Activated CD4-positive, CD25-positive, alpha-beta regulatory T cell treated with anti-CD3 and anti-CD28 coated beads, Interleukin-2, amount 50 U/mL, for 24 hours (primary cell): ENCODE measurements around the gene CST4.
"Not testable (repeated sequence)": the region's sequence is repeated elsewhere in the genome, so short reads cannot be mapped to it uniquely, and the experiment has no call there.

ENCODE experiments used
- ATAC-seq, 2 donors: fragments of 150-1000 bp; cut with Tn5 transposase; one replicate each; pipeline ENCODE4 v1.10.0; 2021; ENCODE audit warnings: mild to moderate bottlenecking in 1 of 2, moderate library complexity in 1 of 2

CST4 gene

GRCh38 chr20:23688684-23689398 is at the start of gene CST4:
Gene CST4, minus strand, starts transcription at chr20:23689038. Its CDS starts 69 bp downstream, at chr20:23688969.
- not testable (repeated sequence) for ATAC-seq

GRCh38 chr20:23735391-23735790 is 46.6 kb upstream of the CST4 start:
- not testable (repeated sequence) for ATAC-seq

GRCh38 chr20:23734949-23735348 is 46.1 kb upstream of the CST4 start:
- ATAC-seq: not testable (repeated sequence)

GRCh38 chr20:23734440-23734839 is 45.6 kb upstream of the CST4 start:
- not testable (repeated sequence) for ATAC-seq

GRCh38 chr20:23727016-23727415 is 38.2 kb upstream of the CST4 start:
- ATAC-seq: no peak

GRCh38 chr20:23725102-23725501 is 36.3 kb upstream of the CST4 start:
- ATAC-seq: no peak

- ATAC-seq: not testable (repeated sequence)
Observed at GRCh38 chr20:23723659-23724307, 34.9 kb upstream of the CST4 start.

- ATAC-seq: not testable (repeated sequence)
Observed at GRCh38 chr20:23722851-23723250, 34.0 kb upstream of the CST4 start.

- no peak for ATAC-seq
Observed at GRCh38 chr20:23721962-23722361, 33.1 kb upstream of the CST4 start.

GRCh38 chr20:23719351-23719750 is 30.5 kb upstream of the CST4 start:
- not testable (repeated sequence) for ATAC-seq

GRCh38 chr20:23711778-23712177 is 22.9 kb upstream of the CST4 start:
- not testable (repeated sequence) for ATAC-seq

- no peak for ATAC-seq
Observed at GRCh38 chr20:23710771-23711170, 21.9 kb upstream of the CST4 start.

GRCh38 chr20:23705895-23706294 is 17.1 kb upstream of the CST4 start:
- no peak for ATAC-seq

GRCh38 chr20:23702021-23702420 is 13.2 kb upstream of the CST4 start:
- ATAC-seq: no peak

GRCh38 chr20:23700931-23701330 is 12.1 kb upstream of the CST4 start:
- no peak for ATAC-seq

- no peak for ATAC-seq
Observed at GRCh38 chr20:23697947-23698346, 9.1 kb upstream of the CST4 start.

GRCh38 chr20:23695068-23695395 is 6.2 kb upstream of the CST4 start:
- ATAC-seq: not testable (repeated sequence)

GRCh38 chr20:23694178-23695067 is 5.6 kb upstream of the CST4 start:
- ATAC-seq: not testable (repeated sequence)

GRCh38 chr20:23692725-23693619 is 4.1 kb upstream of the CST4 start:
- ATAC-seq: not testable (repeated sequence)

GRCh38 chr20:23691675-23692074 is 2.8 kb upstream of the CST4 start:
- ATAC-seq: no peak

- ATAC-seq: no peak
Observed at GRCh38 chr20:23690581-23690980, 1.7 kb upstream of the CST4 start.

- no peak for ATAC-seq
Observed at GRCh38 chr20:23689399-23689690, 507 bp upstream of the CST4 start.

- ATAC-seq: no peak
Observed at GRCh38 chr20:23687986-23688385, 852 bp downstream of the CST4 start.
